GM19238 (cell line): ENCODE measurements around the gene COL23A1.

Experiments
- DNase-seq: peaks from one replicate; pipeline ENCODE4 v3.0.0; 2011; ENCODE audit warnings: low spot score; ENCODE audit not compliant: insufficient read length

COL23A1 gene

DNA sequence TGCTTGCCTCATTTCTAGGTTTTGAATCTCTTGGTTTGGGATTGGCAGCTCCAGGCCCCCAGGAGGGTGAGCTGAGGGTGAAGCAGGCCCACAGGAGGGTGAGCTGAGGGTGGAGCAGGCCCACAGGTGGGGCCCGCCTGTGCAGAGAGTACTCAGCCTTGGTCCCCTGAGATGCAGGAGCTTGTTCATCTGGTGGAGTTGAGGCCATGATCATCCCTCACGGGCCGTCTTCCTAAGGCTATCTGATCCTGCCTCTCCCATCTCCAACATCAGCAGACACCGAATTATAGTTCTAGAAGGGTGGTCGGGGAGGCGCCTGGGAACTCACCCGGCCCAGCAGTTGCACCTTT is 225.9 kb downstream of the COL23A1 start:
- no peak for DNase-seq

DNA sequence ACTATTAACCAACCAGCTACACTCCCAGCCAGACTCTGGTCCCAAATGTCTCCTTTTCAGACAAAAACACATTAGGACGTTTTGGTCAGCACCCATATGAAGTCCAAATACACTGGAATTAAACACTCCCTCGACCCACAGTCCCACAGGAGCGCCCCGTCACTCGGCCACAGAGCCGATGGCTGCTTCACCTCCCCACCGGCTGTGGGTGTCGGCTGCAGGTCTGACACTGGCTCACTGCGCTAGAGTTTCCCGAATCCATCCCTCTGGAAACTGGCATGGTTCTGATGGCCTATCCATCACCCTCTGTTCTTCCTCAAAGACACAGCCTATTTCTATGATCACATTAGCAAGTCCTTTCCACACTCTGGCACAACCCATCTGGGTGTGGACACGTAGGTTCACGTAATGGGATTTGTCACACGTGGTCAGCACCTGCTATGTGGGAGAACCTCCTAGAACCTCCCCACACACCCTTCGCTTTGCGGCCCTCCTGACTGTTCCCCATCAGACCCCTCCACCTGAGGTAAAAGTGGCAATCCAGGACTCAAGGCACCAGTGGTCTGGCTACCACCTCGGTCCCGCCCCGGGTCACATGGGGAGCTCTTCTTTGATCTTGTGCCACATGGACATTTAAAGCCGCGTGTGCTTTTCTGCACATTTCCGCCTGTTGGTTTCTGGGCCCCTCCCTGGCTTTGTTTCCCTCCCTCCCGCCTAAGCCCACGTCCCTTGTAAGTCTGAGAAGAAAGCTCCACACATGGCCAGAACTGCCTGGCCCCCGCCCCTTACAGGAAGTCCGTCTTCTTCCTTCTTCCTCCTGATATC is 226.5 kb downstream of the COL23A1 start:
- no peak for DNase-seq

GRCh38 chr5:178361657-178362445 is 228.3 kb downstream of the COL23A1 start:
- no peak for DNase-seq

DNA sequence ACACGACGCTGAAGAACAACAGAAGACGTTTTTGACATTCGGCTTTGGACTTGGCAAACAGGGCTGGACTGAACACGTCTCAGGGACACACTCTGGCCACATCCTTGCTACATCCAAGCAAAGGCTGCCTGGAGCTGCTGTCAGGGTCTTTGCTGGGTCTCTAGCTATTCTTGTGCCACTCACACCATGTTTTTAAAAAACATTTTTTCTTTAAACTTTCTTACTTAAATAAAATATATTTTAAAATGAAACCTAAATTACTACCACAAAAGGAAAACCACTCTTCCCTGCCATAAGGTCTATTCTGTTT is 229.3 kb downstream of the COL23A1 start:
- no peak for DNase-seq

- DNase-seq, result no peak
Observed at GRCh38 chr5:178360222-178360925, 229.8 kb downstream of the COL23A1 start.

DNA sequence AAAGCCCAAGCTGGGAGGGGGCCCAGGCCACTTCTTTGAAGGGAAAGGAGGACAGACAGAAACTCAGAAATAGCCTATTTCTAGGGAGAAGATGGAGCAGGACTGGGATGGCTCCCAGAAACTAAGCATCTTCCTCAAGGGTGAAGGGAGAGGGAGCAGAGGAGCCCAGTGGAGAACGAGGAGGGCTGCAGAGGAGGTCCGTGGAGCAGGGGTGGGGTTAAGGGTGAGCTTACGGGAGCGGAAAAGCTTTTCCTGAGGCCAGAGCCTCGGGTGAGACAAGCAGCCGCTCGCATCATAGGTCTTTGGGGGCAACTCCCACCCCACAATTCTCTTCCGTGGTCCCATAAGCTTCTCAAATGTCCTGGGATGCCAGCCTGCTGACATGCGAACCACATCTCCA is 230.5 kb downstream of the COL23A1 start:
- no peak for DNase-seq

GRCh38 chr5:178357678-178358077 is 232.5 kb downstream of the COL23A1 start:
- no peak for DNase-seq

- no peak for DNase-seq
Observed at GRCh38 chr5:178357121-178357521, 233.1 kb downstream of the COL23A1 start.

DNA sequence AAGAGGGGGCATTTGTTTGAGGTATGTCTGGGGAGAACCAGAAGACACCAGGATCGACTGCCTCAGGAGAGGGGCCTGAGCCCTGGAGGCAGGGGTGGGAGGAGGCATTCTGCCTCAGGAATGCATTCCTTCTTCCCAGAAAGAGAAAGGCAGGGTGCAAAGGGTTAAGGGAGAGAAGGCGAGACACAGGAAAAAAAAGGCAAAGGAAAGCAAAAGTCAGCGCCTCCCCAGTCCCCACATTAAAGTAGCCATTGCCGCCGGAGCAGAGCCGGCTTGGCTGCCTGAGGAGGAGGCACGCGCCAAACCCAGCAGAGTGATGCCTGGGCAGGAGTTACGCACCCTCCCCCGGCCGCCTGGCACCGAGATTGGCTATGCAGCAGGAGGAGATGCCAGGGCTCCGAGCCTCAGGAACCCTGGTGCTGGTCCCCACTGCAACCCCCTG is 233.7 kb downstream of the COL23A1 start:
- no peak for DNase-seq

DNA sequence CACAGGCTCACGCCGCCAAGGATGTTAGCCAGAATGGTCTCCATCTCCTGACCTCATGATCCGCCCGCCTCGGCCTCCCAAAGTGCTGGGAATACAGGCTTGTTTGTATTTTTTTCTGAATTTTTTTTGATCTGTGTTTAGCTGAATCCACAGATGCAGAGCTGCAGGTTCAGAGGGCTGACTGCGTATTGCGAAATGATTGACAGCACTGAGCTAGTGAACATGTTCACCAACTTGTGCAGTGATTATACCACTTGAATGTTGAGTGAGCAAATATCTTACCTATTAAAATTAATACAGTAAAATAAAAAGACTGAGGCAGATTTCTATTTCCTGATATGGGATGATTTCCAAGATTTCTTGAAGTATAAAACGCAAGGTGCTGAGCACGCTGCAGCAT is 234.5 kb downstream of the COL23A1 start:
- no peak for DNase-seq

- no peak for DNase-seq
Observed at GRCh38 chr5:178353461-178353860, 236.7 kb downstream of the COL23A1 start.

- DNase-seq, result no peak
Observed at GRCh38 chr5:178352035-178352349, 238.2 kb downstream of the COL23A1 start.

DNA sequence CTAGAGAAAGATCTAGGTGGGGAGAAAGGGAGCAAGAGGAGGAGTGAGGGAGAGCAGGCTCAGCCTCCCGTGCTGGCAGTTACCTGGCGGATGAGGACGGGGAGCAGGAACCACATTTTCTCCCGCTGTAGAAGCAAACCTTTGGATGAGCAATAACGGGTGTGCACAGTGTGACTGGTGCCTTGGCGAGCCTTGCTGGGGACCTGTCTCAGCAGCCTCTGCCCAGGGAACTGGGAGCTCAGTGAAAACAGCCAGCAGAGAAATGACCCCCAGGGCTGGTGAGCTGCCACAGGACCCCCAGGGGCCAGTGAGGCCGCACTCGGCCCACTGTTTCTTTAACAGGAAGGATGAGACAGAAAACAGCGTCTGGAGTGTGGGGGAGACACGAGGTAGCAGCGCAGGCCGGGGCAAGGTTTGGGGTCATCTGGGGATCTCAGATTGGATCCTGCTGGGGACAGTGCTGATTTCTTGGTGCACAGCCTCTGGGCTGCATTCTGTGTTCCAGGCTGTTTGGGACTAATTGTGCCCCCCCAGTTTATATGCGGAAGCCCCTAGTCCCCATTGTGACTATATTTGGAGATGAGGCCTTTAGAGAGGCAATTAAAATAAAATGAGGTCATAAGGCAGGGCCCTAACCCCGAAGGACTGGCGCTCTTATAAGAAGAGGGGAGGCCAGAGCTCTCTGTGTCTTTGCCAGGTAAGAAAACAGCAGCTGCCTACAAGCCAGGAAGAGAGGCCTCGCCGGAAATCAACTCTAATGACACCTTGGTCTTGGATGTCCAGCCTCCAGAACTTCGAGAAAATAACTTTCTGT is 238.8 kb downstream of the COL23A1 start:
- no peak for DNase-seq

GRCh38 chr5:178350361-178351220 is 239.6 kb downstream of the COL23A1 start:
- DNase-seq, result no peak

DNA sequence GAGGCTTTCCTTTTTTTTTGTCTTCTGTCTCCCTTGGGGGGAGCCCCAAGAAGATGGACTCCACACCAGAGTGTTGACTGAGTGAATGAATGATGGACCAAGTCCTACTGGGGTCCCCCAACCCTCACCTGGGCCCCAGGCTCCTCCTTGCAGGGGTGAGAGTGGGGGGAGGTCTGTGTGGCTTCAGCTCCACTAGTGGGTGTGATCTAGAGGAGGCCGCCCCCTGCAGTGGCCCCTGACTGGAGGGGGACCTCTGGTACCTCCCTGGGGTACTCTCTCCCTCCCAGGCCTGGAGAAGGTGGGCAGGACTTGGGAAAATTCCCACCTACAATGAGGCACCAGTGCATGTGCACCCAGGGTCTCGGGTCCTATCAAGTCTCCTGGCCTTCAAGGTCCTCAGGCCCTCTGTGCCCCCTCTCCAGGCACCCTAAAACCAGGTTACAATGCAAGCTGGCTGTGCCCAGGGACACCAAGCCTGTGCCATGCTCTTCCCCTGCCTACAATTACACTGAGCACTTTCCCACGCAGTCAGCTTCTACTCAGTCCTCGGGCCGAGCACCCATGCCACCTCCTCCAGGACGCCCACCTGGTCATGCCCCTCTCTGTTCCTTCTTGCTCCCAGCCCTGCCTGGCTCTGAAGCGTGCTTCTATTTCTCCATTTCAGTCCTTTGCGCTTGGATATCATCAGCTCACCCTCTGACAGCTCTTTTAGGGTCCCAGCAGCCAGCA is 240.4 kb downstream of the COL23A1 start:
- no peak for DNase-seq

DNA sequence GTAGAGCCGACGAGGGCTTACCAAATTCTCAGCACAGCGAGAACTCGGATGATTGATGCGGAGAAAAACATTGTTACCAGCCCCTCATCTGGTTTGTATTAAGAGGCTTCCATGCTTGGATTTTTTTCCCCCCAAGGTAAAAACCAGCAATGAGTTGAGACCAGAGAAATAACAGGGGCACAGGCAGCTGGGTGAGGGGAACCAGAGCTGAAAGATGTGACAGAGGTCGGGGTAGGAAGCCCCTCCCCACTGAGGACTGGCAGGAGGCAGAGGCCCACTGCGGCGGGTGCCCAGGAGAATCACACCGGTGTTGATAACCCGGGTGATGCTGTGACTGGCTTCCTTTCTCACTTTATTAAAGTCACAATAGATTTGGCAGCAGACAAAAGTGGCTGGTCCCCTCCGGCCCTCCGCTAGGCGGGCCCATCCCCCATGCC is 241.1 kb downstream of the COL23A1 start:
- no peak for DNase-seq

- no peak for DNase-seq
Observed at GRCh38 chr5:178348356-178349074, 241.7 kb downstream of the COL23A1 start.

DNA sequence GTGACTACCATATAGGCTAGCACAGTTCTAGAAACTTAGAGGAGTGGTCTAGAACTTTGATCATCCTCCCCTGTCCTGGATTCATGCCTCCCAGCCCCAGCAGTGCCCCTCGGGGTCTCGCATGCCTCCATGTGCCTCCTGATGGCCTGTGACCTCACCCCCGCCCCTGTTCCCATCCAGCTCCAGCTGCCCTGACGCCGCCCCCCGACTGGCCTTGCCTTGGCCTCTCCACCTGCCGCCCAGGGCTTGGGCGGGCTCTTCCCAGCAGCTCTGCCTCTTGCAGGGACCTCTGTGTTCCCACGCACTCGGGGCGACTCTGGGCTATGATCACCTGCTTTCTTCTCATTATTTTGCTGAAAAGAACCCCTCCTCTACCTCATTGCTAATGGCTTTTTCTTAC is 242.2 kb downstream of the COL23A1 start:
- no peak for DNase-seq

- no peak for DNase-seq
Observed at GRCh38 chr5:178346607-178347334, 243.4 kb downstream of the COL23A1 start.
